Loucy (cell line): ENCODE results near the gene KCNJ6.

Experiments
- CTCF ChIP-seq: fragments of 200-600 bp; sonication (generic); conservative IDR thresholded peaks from 2 replicates; pipeline ENCODE4 v1.5.1; 2014; ENCODE audit warnings: mild to moderate bottlenecking, antibody characterized with exemption, low read length
- EZH2phosphoT487 ChIP-seq: fragments of 200-600 bp; IDR thresholded peaks from 2 replicates; pipeline ENCODE4 v1.6.1; 2018; ENCODE audit warnings: antibody characterized with exemption, mild to moderate bottlenecking, moderate library complexity, borderline replicate concordance

DNA sequence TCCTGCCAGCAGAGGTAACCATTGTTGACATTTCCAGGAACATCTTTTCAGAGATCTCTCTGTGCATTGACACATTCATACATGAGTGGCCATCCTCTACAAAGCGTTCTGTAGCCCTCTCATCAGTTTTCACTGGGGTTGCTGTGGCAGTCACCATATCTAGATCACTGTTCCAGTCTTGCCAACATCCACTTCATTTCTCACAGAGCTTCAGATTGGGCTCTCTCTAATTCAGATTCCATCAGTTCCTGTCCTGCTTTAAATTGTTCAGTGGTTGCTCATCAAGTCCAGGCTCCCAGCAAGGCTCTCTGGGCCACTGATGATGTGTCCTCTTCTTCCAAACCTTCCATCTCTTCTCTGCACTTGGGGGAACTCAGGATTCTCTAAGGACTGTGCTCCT lies 173.7 kb downstream of the KCNJ6 start:
- TF ChIP-seq CTCF (no peak), EZH2phosphoT487 (no peak)
